Measurements from ENCODE around the gene ANKRD55.
"Not testable (repeated sequence)": the region's sequence is repeated elsewhere in the genome, so short reads cannot be mapped to it uniquely, and the experiment has no call there.

ANKRD55 gene

DNA sequence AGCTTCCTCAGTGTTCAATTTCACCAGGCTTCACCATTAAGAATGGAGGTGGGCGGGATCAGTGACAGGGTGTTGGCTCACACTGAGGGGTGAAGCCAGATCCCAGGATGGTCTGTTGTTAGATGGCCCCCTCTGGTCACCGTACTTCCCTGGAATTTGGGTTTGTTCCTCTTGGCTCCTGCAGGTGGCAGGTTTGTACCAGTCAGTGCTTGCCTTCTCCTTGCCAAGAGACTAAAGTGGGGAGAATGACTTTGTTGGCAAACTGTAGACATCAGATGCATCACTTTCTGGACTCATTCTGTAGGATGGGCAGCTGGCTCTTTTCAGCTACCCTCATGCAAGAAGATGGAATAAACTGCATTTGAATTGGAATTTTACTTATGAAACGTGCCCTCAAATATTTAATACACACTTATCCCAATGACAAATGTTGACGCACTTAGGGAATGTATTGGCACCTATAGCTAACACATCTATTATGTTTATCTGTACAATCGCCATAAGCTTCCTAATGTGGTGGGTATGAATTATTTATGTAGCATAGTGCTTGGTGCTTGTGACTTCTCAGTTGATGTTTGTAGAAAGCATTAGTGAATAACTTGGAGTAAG is 31.4 kb upstream of the ANKRD55 start:
- peak; percentile 33 for FAIRE-seq
- TF ChIP-seq POLR2A (IDR thresholded peaks at IDR 0.05; ENCODE audit: low read depth, low read length), result no peak
- DNase-seq (ENCODE audit: insufficient read length, low spot score), result peak; percentile 32

DNA sequence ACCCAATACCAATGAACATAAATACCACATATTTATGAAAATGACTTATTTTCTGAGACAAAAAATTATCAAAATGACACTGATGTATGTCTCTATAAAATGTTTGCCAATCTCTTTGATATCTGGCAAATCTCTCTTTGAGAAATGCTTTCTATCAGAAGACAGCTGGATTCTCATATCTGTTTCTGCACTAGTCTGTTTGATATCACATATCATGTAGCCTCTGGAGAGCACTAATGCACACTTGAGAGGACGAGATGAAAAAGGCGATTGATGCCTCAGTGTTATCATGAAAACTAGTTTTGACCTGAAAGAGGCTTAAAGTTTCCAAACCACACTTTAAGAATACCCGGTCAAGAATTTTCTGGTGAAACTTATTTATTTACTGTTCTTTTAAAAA is 29.1 kb upstream of the ANKRD55 start:
- TF ChIP-seq POLR2A (IDR thresholded peaks at IDR 0.05; ENCODE audit: low read depth, low read length), result no peak
- FAIRE-seq (no peak), DNase-seq (ENCODE audit: insufficient read length, low spot score) (no peak)

DNA sequence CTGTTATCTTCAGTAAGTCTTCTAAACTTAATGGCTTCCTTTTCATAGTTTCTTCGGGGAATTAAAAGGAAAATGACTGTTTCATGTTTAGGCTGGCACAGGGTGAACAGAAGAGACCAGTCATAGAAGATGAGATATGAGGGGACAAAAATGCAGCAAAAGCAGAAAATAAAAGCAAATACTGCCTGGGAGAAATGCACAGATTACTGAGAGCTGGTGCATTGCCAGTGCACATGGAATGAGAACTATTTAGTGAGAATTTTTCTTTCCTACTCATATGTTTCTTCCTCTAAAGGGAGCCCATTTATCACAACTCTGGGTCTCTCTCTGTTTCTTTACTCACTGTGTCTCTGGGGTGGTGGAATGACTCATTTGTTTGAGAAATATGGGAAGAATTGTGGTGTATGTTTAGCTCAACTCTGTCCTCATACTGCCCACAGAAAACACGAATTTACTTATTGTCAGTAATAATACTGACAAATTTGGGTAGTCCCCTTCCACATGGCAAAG is 25.9 kb upstream of the ANKRD55 start:
- FAIRE-seq (peak; percentile 85), DNase-seq (ENCODE audit: insufficient read length, low spot score) (peak; percentile 42)
- no peak for TF ChIP-seq POLR2A (IDR thresholded peaks at IDR 0.05; ENCODE audit: low read depth, low read length)

DNA sequence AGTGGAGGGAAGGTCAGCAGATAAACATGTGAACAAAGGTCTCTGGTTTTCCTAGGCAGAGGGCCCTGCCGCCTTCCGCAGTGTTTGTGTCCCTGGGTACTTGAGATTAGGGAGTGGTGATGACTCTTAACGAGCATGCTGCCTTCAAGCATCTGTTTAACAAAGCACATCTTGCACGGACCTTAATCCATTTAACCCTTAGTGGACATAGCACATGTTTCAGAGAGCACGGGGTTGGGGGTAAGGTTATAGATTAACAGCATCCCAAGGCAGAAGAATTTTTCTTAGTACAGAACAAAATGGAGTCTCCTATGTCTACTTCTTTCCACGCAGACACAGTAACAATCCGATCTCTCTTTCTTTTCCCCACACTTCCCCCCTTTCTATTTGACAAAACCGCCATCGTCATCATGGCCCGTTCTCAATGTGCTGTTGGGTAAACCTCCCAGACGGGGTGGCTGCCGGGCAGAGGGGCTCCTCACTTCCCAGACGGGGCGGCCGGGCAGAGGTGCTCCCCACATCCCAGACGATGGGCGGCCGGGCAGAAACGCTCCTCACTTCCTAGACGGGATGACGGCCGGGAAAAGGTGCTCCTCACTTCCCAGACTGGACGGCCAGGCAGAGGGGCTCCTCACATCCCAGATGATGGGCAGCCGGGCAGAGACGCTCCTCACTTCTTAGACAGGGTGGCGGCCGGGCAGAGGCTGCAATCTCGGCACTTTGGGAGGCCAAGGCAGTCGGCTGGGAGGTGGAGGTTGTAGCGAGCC is 24.8 kb upstream of the ANKRD55 start:
- FAIRE-seq; DNase-seq (ENCODE audit: insufficient read length, low spot score): not testable (repeated sequence)

DNA sequence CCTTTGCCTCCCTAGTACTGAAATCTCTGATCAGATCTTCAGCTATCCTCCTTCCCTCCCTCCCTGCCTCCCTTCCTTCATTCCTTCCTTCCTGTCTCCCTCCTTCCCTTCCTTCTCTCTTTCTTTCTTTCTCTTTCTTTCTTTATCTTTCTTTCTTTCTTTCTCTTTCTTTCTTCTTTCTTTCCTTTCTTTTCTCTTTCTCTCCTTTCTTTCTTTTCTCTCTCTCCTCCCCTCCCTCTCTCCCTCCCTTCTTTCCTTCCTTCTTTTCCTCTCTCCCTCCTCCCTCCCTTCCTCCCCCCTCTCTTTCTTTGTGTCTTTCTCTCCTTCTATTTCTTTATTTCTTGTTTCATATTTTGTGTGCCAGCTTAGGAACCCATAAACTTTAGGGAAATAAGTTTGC is 23.9 kb upstream of the ANKRD55 start:
- no peak for TF ChIP-seq POLR2A (IDR thresholded peaks at IDR 0.05; ENCODE audit: low read depth, low read length)
- DNase-seq (ENCODE audit: insufficient read length, low spot score), result no peak
- no peak for FAIRE-seq

DNA sequence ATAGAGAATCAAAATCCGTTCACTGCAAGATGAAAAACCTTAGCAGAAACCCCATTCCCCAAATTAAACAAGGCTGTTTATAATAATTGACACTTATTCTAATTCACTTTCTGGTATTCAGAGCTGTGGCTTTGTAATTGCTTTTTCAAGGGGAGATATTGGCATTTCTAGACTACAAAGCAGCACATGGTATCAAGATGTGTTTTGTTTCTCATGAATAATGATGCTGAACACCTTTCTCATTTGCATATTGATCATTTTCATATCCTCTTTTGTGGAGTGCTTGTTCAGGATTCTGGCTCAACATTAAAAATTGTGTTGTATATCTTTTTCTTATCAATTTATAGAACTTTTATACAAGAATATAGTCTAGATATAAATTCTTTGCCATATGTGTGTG is 22.4 kb upstream of the ANKRD55 start:
- no peak for TF ChIP-seq POLR2A (IDR thresholded peaks at IDR 0.05; ENCODE audit: low read depth, low read length)
- DNase-seq (ENCODE audit: insufficient read length, low spot score) (no peak), FAIRE-seq (no peak)

DNA sequence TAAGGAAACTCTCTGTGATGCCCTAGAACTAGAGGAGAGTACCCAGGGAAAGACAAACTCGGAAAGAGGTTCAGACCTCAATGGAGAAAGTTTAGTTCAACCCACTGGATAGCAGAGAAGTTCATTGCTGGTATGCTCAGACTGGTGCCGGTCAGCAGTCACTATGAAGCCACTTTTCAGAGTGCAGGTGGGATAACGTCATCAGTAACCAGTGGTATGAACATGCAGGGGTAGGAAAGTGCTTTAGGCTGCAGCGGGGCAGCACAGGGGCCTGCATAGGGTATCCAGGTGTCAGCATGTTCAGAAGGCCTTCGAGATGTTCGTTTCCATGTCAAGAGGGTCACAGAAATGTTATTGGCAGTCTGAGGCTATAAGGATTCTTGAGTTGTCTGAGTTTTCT is 20.8 kb upstream of the ANKRD55 start:
- no peak for DNase-seq (ENCODE audit: insufficient read length, low spot score)
- FAIRE-seq, result no peak
- no peak for TF ChIP-seq POLR2A (IDR thresholded peaks at IDR 0.05; ENCODE audit: low read depth, low read length)

DNA sequence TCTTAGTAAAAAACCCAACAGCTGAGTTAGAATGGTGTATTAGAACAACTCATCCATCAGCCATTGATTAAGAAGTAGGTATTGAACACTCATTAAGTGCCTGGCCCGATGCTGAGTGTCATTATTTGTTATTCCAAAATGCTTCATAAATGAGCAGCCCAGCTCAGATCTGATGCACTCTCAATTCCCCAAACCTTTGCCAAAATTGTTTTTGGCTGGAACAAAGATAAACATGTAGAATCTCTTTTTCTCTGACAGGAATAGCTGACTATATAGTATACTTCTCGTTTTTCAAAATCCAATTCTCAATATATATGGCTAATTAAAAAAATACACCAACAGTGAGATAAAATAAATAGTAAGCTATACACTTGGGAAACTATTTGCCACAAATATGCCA is 20.0 kb upstream of the ANKRD55 start:
- no peak for TF ChIP-seq POLR2A (IDR thresholded peaks at IDR 0.05; ENCODE audit: low read depth, low read length)
- DNase-seq (ENCODE audit: insufficient read length, low spot score) (no peak), FAIRE-seq (no peak)

DNA sequence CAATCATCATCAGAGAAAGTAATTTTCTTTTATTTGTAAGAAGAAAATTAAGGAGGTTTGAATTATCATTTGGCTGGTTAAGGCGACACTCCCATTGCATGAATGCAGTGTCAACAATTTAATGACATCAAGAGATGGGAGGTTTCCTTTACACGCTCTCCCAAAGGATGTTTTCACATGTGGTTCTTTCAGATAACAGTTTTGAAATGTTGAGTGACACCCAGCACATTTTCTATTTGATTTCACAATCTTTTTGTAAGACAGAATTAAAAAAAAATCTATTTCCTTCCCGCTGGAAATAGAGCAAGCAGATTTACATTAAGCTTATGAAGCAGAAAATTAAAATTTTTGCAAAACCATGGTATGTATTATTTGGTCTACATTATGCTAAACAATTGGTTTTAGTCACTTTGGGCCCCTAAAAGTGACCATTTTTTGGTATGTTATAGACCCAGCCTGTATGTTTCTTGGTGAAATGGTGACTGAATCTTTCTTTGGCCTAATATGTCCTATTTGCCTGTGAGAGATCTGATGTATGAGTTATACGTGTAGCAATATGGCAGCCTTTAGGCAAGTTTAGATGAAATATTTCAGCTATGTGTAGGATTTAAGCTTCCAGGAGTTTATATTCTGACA is 18.9 kb upstream of the ANKRD55 start:
- TF ChIP-seq POLR2A (IDR thresholded peaks at IDR 0.05; ENCODE audit: low read depth, low read length), result no peak
- DNase-seq (ENCODE audit: insufficient read length, low spot score) (no peak), FAIRE-seq (no peak)

DNA sequence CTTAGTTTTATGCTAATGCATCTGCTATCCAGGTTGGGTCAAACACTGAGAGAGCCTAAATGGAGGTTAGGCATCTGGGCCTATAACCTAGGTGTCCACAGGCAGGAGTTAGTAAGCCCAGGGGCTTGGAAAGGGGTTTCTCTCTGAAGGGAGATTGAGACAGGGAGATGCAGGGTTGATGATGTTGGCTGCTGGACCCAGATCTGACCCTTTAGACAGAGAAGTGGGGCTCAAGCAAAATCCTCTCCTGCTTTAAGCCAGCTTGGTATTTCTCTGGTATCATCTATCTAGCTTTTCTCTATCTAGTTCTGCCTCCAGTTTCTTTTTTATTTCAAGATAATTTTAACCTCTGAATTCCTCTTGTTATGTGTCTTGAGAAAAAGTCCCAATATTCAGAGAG is 18.3 kb upstream of the ANKRD55 start:
- DNase-seq (ENCODE audit: insufficient read length, low spot score) (no peak), FAIRE-seq (no peak)
- TF ChIP-seq POLR2A (IDR thresholded peaks at IDR 0.05; ENCODE audit: low read depth, low read length), result no peak

DNA sequence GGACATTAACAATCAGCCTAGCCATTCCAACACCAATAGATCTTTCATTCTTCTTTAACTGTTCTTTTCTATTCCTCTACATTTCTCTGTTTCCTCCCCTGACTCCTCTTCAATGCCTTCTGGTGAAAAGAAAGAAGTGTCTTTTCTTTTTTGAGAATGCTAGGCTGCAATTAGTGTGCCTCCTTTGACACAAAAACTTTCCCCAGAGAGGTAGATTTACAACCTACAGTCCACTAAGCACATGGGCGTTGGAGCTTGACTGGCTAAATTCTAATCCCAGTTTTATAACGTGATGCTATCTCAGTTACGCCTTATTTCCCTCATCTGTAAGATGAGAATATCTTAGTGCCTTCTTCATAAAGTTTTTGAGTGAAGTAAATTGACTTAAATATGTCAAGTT is 16.9 kb upstream of the ANKRD55 start:
- no peak for DNase-seq (ENCODE audit: insufficient read length, low spot score)
- no peak for TF ChIP-seq POLR2A (IDR thresholded peaks at IDR 0.05; ENCODE audit: low read depth, low read length)
- FAIRE-seq, result no peak

DNA sequence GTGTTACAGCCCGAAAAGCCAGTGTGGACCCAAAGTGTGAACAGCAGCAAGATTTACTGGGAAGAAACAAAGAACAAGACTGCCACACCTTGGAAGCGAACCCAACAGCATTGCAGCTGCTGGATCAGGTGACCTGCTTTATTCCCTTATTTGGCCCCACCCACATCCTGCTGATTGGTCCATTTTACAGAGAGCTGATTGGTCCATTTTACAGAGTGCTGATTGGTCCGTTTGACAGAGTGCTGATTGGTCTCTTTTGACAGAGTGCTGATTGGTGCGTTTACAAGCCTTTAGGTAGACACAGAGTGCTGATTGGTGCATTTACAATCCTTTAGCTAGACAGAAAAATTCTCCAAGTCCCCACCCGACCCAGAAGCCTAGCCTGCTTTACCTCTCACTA is 16.0 kb upstream of the ANKRD55 start:
- not testable (repeated sequence) for DNase-seq (ENCODE audit: insufficient read length, low spot score); FAIRE-seq

DNA sequence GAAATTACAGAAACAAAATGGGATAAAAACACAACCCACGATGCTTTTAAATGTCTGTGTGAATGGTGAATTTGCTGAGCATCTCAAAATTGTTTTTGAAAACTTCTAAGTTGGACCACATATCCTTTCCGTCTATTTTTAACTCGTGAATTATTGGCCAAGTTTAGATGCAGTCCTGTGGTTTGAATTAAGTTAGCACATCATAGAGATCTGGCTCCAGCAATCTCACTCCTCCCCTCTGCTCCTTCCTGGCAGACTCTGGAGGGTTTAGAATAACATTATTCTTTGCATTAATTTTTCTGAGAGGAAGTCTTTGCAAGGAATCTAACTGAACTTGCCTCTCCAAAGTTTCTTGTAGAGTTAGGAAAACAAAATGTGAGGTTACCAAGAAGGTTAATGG is 14.5 kb upstream of the ANKRD55 start:
- no peak for TF ChIP-seq POLR2A (IDR thresholded peaks at IDR 0.05; ENCODE audit: low read depth, low read length)
- DNase-seq (ENCODE audit: insufficient read length, low spot score), result no peak

DNA sequence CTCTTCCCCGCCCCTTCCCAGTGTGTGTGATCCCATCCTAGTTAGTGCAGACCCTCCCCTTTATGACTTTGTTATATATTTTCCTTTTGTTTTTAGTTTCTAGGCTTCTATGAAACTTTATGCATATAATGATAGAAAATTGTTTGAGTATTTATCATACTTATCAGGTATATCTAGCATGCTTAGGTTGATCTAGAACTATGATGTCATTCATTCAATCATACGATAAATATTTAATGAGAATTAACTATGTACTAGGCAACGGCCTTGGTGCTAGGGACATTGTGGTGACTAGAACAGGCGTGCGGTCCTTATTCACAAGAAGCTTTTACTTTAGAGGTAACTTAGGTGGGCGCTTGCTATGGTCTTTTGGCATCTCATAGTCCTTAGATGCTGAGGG is 13.6 kb upstream of the ANKRD55 start:
- FAIRE-seq (no peak), DNase-seq (ENCODE audit: insufficient read length, low spot score) (no peak)
- no peak for TF ChIP-seq POLR2A (IDR thresholded peaks at IDR 0.05; ENCODE audit: low read depth, low read length)

More for the DNA sequence above, 14.5 kb upstream of the ANKRD55 start:
- FAIRE-seq, result no peak

DNA sequence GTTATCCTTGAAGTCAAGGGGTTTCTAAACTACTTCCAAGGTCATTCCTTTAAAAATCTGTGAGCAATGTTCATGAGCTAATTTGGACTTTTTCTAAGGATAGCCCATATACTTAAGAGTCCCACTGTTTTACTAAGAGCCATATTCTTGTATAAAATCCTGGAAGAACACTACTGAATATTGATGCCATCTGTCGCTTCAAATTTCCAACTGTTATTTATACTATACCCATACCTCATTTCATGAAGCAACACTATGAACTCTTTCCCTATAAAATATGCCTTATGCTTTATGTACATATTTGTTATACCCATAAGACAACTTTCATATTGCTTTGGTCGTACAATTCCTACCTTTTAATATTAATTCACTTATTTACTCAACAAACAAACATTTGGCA is 12.4 kb upstream of the ANKRD55 start:
- DNase-seq (ENCODE audit: insufficient read length, low spot score), result no peak
- no peak for TF ChIP-seq POLR2A (IDR thresholded peaks at IDR 0.05; ENCODE audit: low read depth, low read length)
- no peak for FAIRE-seq

Measured in H54 (cell line).